MM.1S (cell line): ENCODE measurements around the gene GRXCR2.
A peak's percentile ranks its signal among the peaks of the same experiment; 100 is the strongest.
"Not testable (repeated sequence)": the region's sequence is repeated elsewhere in the genome, so short reads cannot be mapped to it uniquely, and the experiment has no call there.

Experiments used
- DNase-seq: peaks from one replicate; pipeline ENCODE4 v3.0.0-alpha.2; 2015
- H2AFZ ChIP-seq: fragments of 300-600 bp; sonication (generic); 2 replicates; pipeline ENCODE4 v1.6.0; 2016; ENCODE audit warnings: antibody characterized with exemption, low read length
- H3F3A ChIP-seq: fragments of 300-600 bp; sonication (generic); 2 replicates; pipeline ENCODE4 v1.6.1; 2016; ENCODE audit warnings: mild to moderate bottlenecking, antibody characterized with exemption, low read length, moderate library complexity, mixed read lengths; ENCODE audit not compliant: insufficient read depth
- H3K27ac ChIP-seq: fragments of 300-600 bp; sonication (generic); 2 replicates; pipeline ENCODE4 v1.5.1; 2016; ENCODE audit warnings: mild to moderate bottlenecking, low read length
- H3K27me3 ChIP-seq: fragments of 300-600 bp; sonication (generic); replicated peaks from 2 replicates; pipeline ENCODE4 v1.6.0; 2016; ENCODE audit warnings: low read length; ENCODE audit not compliant: insufficient read depth
- H3K36me3 ChIP-seq: fragments of 300-600 bp; sonication (generic); replicated peaks from 2 replicates; pipeline ENCODE4 v1.6.1; 2016; ENCODE audit warnings: mild to moderate bottlenecking, low read length, mixed read lengths; ENCODE audit not compliant: insufficient read depth
- H3K4me1 ChIP-seq: fragments of 300-600 bp; sonication (generic); 2 replicates; pipeline ENCODE4 v1.6.1; 2016; ENCODE audit warnings: low read length, mixed read lengths
- H3K4me2 ChIP-seq: fragments of 300-600 bp; sonication (generic); 2 replicates; pipeline ENCODE4 v1.6.0; 2016; ENCODE audit warnings: low read depth, low read length
- H3K4me3 ChIP-seq: fragments of 300-600 bp; sonication (generic); 2 replicates; pipeline ENCODE4 v1.5.1; 2016; ENCODE audit warnings: low read length, mixed read lengths
- H3K79me2 ChIP-seq: fragments of 300-600 bp; sonication (generic); 2 replicates; pipeline ENCODE4 v1.6.1; 2016; ENCODE audit warnings: mixed run types, low read length, mixed read lengths
- H3K9ac ChIP-seq: fragments of 300-600 bp; sonication (generic); 2 replicates; pipeline ENCODE4 v1.6.1; 2016; ENCODE audit warnings: low read length, mixed read lengths
- H3K9me2 ChIP-seq: fragments of 300-600 bp; sonication (generic); replicated peaks from 2 replicates; pipeline ENCODE4 v1.6.1; 2016; ENCODE audit warnings: mild to moderate bottlenecking, low read length, mixed read lengths; ENCODE audit not compliant: insufficient read depth
- H3K9me3 ChIP-seq: fragments of 300-600 bp; sonication (generic); replicated peaks from 2 replicates; pipeline ENCODE4 v1.6.1; 2016; ENCODE audit warnings: mild to moderate bottlenecking, low read length, mixed read lengths; ENCODE audit not compliant: insufficient read depth
- H4K20me1 ChIP-seq: fragments of 300-600 bp; sonication (generic); 2 replicates; pipeline ENCODE4 v1.6.1; 2016; ENCODE audit warnings: mild to moderate bottlenecking, low read length, moderate library complexity, mixed read lengths; ENCODE audit not compliant: insufficient read depth
- EZH2 ChIP-seq: fragments of 300-600 bp; sonication (generic); optimal IDR thresholded peaks from 2 replicates; pipeline ENCODE3; 2017; ENCODE audit warnings: low read depth, mild to moderate bottlenecking, antibody characterized with exemption, low read length, mixed read lengths
- EZH2phosphoT487 ChIP-seq: fragments of 300-600 bp; sonication (generic); IDR thresholded peaks from 2 replicates; pipeline ENCODE4 v1.6.1; 2018; ENCODE audit warnings: antibody characterized with exemption, low read length
- TF ChIP-seq, protein P1 (sequence below): fragments of 300-600 bp; sonication (generic); IDR thresholded peaks from 2 replicates; pipeline ENCODE4 v1.5.1; 2016; ENCODE audit warnings: antibody characterized with exemption, low read length, mixed read lengths

Gene GRXCR2

DNA sequence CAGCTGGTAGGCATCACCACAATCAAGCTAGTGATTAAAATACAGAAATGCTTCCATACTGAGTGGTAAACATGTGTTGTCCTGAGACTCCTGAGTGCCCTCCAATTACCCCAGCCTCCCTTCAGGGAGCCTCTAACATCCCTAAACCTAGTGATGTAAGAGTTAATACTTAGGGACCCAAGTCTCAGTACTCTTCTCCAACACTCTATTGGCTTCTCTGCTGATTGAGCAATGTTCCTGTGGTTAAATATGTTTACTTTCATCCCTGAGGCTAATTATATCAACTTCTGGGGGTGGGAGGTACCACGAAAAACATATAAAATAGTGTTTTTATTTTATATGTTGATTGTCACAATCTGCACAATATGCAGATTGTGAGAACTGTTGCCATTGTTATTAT lies 5.0 kb downstream of the GRXCR2 start:
- Histone ChIP-seq H3K27me3 (no peaks in the 10 kb centered on the region), H3K9ac (no peak overlapping the region), H4K20me1 (no peaks in the 10 kb centered on the region), H3K9me2 (no peaks in the 10 kb centered on the region), H2AFZ (no peak overlapping the region), H3K4me2 (no peak overlapping the region), H3K79me2 (no peaks in the 10 kb centered on the region), H3K4me3 (no peak overlapping the region), H3K4me1 (no peaks in the 10 kb centered on the region), H3F3A (no peaks in the 10 kb centered on the region), H3K36me3 (no peaks in the 10 kb centered on the region), H3K9me3 (no peaks in the 10 kb centered on the region), H3K27ac (no peak overlapping the region)
- no peak for DNase-seq
- TF ChIP-seq EZH2phosphoT487 (no peak), EZH2 (no peak)
- TF ChIP-seq, protein P1, sequence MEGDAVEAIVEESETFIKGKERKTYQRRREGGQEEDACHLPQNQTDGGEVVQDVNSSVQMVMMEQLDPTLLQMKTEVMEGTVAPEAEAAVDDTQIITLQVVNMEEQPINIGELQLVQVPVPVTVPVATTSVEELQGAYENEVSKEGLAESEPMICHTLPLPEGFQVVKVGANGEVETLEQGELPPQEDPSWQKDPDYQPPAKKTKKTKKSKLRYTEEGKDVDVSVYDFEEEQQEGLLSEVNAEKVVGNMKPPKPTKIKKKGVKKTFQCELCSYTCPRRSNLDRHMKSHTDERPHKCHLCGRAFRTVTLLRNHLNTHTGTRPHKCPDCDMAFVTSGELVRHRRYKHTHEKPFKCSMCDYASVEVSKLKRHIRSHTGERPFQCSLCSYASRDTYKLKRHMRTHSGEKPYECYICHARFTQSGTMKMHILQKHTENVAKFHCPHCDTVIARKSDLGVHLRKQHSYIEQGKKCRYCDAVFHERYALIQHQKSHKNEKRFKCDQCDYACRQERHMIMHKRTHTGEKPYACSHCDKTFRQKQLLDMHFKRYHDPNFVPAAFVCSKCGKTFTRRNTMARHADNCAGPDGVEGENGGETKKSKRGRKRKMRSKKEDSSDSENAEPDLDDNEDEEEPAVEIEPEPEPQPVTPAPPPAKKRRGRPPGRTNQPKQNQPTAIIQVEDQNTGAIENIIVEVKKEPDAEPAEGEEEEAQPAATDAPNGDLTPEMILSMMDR: no peak

DNA sequence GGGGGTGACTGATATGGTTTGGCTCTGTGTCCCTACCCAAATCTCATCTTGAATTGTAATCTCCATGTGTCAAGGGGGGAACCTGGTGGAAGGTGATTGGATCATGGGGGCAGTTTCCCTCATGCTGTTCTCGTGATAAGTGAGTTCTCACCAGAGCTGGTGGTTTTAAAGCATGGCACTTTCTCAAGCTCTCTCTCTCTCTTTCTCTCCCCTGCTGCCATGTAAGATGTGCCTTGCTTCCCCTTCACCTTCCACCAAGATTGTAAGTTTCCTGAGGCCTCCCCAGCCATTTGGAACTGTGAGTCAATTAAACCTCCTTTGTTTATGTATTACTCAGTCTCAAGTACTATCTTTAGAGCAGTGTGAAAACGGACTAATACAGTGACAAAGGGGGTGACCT lies 8.4 kb downstream of the GRXCR2 start:
- H3K9ac ChIP-seq, H4K20me1 ChIP-seq, H3K27me3 ChIP-seq, H3F3A ChIP-seq, H3K9me3 ChIP-seq, H3K36me3 ChIP-seq, H3K4me3 ChIP-seq, DNase-seq, H2AFZ ChIP-seq, H3K4me2 ChIP-seq, H3K79me2 ChIP-seq, H3K9me2 ChIP-seq, H3K27ac ChIP-seq, H3K4me1 ChIP-seq: not testable (repeated sequence)

DNA sequence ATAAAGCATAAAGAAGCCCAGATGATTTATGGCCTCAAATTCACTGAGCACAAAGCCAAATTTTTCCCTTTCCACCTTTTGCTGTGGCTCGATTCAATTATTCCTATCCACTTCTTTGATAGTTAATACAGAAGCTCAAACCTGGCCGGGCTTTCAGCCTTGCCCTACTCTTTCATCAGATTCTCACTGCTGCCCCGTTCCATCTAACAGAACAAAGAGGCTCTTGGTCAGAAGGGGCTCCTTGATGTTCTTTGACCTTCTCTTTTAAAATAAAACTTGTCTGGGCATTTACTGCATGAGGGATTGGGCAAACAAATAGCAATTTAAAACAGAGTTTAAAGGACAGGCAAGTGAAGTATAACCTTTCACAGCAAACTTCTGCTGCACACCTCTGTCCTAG lies 9.8 kb downstream of the GRXCR2 start:
- Histone ChIP-seq H3K27me3 (no peaks in the 10 kb centered on the region), H3K9ac (no peak overlapping the region), H3F3A (no peaks in the 10 kb centered on the region), H3K79me2 (no peaks in the 10 kb centered on the region), H3K27ac (no peak overlapping the region), H3K4me1 (no peaks in the 10 kb centered on the region), H4K20me1 (no peaks in the 10 kb centered on the region), H3K4me3 (no peak overlapping the region), H2AFZ (no peak overlapping the region), H3K9me2 (no peaks in the 10 kb centered on the region), H3K9me3 (no peaks in the 10 kb centered on the region), H3K4me2 (no peak overlapping the region), H3K36me3 (no peaks in the 10 kb centered on the region)
- TF ChIP-seq EZH2 (no peak), EZH2phosphoT487 (no peak)
- TF ChIP-seq, protein P1: no peak
- DNase-seq: no peak

DNA sequence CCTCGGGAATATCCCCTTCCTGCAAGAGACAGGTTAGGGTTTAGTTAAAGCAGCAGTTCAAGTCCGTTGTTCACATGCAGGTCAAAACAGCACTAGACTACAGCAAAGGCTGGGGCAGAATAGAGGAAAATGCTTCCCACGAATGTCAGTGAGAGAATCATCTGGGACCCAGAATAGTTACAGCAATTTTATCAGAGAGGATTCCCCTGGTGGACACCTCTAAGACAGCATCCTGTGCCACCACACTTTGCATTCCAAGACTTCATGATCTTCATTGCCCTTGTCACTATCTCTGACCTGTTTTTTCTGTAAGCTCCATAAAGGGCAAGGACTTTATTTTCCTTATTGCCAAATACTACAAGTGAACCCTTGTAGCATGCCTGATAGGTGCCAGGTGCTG lies 12.9 kb downstream of the GRXCR2 start:
- Histone ChIP-seq H3K4me3 (no peak overlapping the region), H3K9me2 (no peaks in the 10 kb centered on the region), H3K79me2 (no peaks in the 10 kb centered on the region), H3K9ac (no peak overlapping the region), H2AFZ (no peak overlapping the region), H3K27me3 (no peaks in the 10 kb centered on the region), H3K4me1 (no peaks in the 10 kb centered on the region), H4K20me1 (no peaks in the 10 kb centered on the region), H3K27ac (no peak overlapping the region), H3F3A (no peaks in the 10 kb centered on the region), H3K4me2 (no peak overlapping the region), H3K9me3 (no peaks in the 10 kb centered on the region), H3K36me3 (no peaks in the 10 kb centered on the region)
- TF ChIP-seq, protein P1: 0 out of 2 replicates have a peak, but pooled peaks have one; percentile 12
- no peak for TF ChIP-seq EZH2phosphoT487
- DNase-seq: no peak
